ENCODE measurements around the gene MAP7D3.

- no peak for TF ChIP-seq CTCF (IDR thresholded peaks at IDR 0.05 in 4 of 5, conservative IDR thresholded peaks at IDR 0.05 in 1 of 5)
- TF ChIP-seq POLR2A (IDR thresholded peaks at IDR 0.05), result no peak
These were observed 38.6 kb downstream of the MAP7D3 start for GRCh38 chrX:136212557-136213111.

All from gastrocnemius medialis (tissue), 4 donors.